ENCODE data around the gene ATP5F1D.

DNA sequence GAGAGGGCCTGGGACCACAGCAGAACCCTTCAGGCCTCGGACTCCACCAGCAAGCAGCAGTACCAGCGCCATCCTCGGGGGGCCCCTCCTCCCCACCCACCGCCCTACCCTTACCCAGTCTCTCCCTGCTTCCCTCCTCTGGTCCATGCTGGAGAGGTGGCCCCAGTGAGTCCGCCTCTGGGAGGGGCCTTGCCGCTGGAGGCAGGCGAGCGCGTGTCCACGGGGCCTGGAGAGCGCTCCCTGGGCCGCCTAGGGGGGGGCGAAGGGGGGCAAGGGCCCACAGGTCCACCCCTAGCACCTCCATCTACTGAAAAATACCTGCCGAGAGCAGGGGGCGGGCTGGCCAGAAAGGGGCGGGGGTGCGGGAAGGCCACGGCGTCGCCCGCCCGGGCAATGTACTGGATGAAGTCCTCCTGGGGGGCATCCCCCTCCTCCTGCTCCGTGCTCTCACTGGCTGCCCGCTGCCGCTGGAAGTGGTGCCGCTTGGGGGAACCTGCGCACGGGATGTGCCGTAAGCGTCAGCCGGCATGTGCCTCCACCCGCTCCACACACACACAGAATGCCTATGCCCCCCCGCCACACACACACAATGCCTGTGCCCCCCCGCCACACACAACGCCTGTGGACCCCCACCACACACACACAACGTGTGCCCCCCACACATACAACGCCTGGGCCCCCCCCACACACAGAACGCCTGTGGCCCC lies 10.6 kb upstream of the ATP5F1D start:
- TF ChIP-seq GATA3 (IDR thresholded peaks at IDR 0.05; ENCODE audit: low read depth, low read length) = no peak
- no peak for TF ChIP-seq GATA2 (IDR thresholded peaks at IDR 0.05; ENCODE audit: low read depth, low read length)

All from SH-SY5Y (cell line).